ENCODE data around the gene TMTC2.

The TMTC2 gene

GRCh38 chr12:82877963-82878362 is 191.3 kb downstream of the TMTC2 start:
- DNase-seq (ENCODE audit: low read depth in 2 of 2): no peak

GRCh38 chr12:82880442-82880901 is 193.8 kb downstream of the TMTC2 start:
- DNase-seq (ENCODE audit: low read depth in 2 of 2): no peak

- DNase-seq (ENCODE audit: low read depth in 2 of 2): no peak
Observed at GRCh38 chr12:82883394-82884355, 197.0 kb downstream of the TMTC2 start.

GRCh38 chr12:82886671-82887340 is 200.1 kb downstream of the TMTC2 start:
- no peak for DNase-seq (ENCODE audit: low read depth in 2 of 2)

- DNase-seq (ENCODE audit: low read depth in 2 of 2): no peak
Observed at GRCh38 chr12:82893896-82894295, 207.2 kb downstream of the TMTC2 start.

GRCh38 chr12:82896277-82896676 is 209.6 kb downstream of the TMTC2 start:
- DNase-seq (ENCODE audit: low read depth in 2 of 2): no peak

GRCh38 chr12:82896979-82897378 is 210.3 kb downstream of the TMTC2 start:
- DNase-seq (ENCODE audit: low read depth in 2 of 2): no peak

GRCh38 chr12:82898441-82898840 is 211.7 kb downstream of the TMTC2 start:
- no peak for DNase-seq (ENCODE audit: low read depth in 2 of 2)

- no peak for DNase-seq (ENCODE audit: low read depth in 2 of 2)
Observed at GRCh38 chr12:82904219-82904790, 217.6 kb downstream of the TMTC2 start.

GRCh38 chr12:82910246-82910893 is 223.7 kb downstream of the TMTC2 start:
- no peak for DNase-seq (ENCODE audit: low read depth in 2 of 2)

- DNase-seq (ENCODE audit: low read depth in 2 of 2): no peak
Observed at GRCh38 chr12:82912406-82912805, 225.7 kb downstream of the TMTC2 start.

- no peak for DNase-seq (ENCODE audit: low read depth in 2 of 2)
Observed at GRCh38 chr12:82919388-82920054, 232.8 kb downstream of the TMTC2 start.

- no peak for DNase-seq (ENCODE audit: low read depth in 2 of 2)
Observed at GRCh38 chr12:82923935-82924334, 237.2 kb downstream of the TMTC2 start.

GRCh38 chr12:82926630-82927029 is 239.9 kb downstream of the TMTC2 start:
- DNase-seq (ENCODE audit: low read depth in 2 of 2): no peak

- no peak for DNase-seq (ENCODE audit: low read depth in 2 of 2)
Observed at GRCh38 chr12:82930301-82930700, 243.6 kb downstream of the TMTC2 start.

GRCh38 chr12:82931349-82932116 is 244.8 kb downstream of the TMTC2 start:
- no peak for DNase-seq (ENCODE audit: low read depth in 2 of 2)

- no peak for DNase-seq (ENCODE audit: low read depth in 2 of 2)
Observed at GRCh38 chr12:82937151-82937550, 250.4 kb downstream of the TMTC2 start.

- no peak for DNase-seq (ENCODE audit: low read depth in 2 of 2)
Observed at GRCh38 chr12:82942521-82942920, 255.8 kb downstream of the TMTC2 start.

- DNase-seq (ENCODE audit: low read depth in 2 of 2): no peak
Observed at GRCh38 chr12:82942991-82943401, 256.3 kb downstream of the TMTC2 start.

- DNase-seq (ENCODE audit: low read depth in 2 of 2): no peak
Observed at GRCh38 chr12:82948491-82948890, 261.8 kb downstream of the TMTC2 start.

- DNase-seq (ENCODE audit: low read depth in 2 of 2): no peak
Observed at GRCh38 chr12:82950356-82950755, 263.6 kb downstream of the TMTC2 start.

Measured in stimulated activated CD4-positive, alpha-beta T cell treated with anti-CD3 and anti-CD28 coated beads, Interleukin-4, amount 100 ng/mL, for 48 hours (primary cell).